HUES6 (cell line): ENCODE data around the gene CSRP1.
A peak's percentile ranks its signal among the peaks of the same experiment; 100 is the strongest.
"Not testable (repeated sequence)": the region's sequence is repeated elsewhere in the genome, so short reads cannot be mapped to it uniquely, and the experiment has no call there.

Experiments
- H3K27ac ChIP-seq: 2 replicates; pipeline ENCODE4 v1.7.0; 2013; ENCODE audit warnings: low read depth, mild to moderate bottlenecking, low read length, inconsistent platforms
- H3K27me3 ChIP-seq: 2 replicates; pipeline ENCODE4 v1.6.1; 2013; ENCODE audit warnings: low read length; ENCODE audit not compliant: control insufficient read depth, insufficient read depth
- H3K36me3 ChIP-seq: 2 replicates; pipeline ENCODE4 v1.6.1; 2013; ENCODE audit warnings: low read length; ENCODE audit not compliant: control insufficient read depth, insufficient read depth
- H3K4me1 ChIP-seq: 2 replicates; pipeline ENCODE4 v1.6.1; 2013; ENCODE audit warnings: low read length; ENCODE audit not compliant: control insufficient read depth, insufficient read depth
- H3K4me3 ChIP-seq: 2 replicates; pipeline ENCODE4 v1.5.1; 2013; ENCODE audit warnings: low read depth, low read length
- H3K9ac ChIP-seq: one replicate; pipeline ENCODE4 v1.6.1; 2013; ENCODE audit warnings: mild to moderate bottlenecking, low read length
- H3K9me3 ChIP-seq: 2 replicates; pipeline ENCODE4 v1.6.1; 2013; ENCODE audit warnings: low read depth, low read length; ENCODE audit not compliant: control insufficient read depth, insufficient read depth

Gene CSRP1

DNA sequence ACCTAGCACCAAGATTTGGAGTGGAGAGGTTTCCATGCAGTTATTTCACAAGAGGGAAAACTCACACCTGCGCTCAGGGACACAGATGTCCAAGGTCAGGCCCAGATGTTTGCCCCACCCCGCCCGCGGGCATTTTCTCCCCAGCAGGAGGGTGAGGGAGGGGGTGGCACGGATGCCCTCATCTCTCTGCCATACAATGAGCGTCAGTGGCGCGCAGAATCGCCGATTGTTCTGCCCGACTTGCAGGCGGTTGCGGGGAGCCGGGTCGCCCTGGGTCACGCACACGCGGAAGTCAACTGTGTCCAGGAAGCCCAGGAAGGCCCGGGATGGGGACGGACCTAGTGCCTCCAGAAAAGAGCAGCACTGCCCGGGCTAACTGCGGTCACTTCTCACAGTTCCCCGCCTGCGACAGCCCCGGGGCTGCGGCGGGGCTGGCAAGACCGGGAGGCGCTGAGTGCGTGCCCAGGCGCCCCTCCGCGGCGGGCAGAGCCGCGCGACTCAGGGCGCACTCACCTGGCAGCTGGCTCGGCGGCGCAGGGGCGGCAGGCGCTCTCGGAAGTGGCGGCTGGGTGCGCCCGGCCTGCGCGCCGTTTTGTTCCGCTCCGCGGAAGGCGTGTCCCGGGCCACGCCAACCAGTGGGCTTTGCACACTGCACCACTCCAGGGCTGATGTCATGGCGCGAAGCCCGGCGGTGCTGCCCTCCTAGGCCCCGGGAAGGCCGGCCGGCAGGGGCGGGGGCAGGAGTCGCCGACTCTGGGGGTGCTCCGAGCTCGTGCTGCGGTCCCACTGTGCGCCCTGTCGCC lies at the start of gene CSRP1:
Gene CSRP1, minus strand, starts transcription at position 567 of the 803 bp plus-strand sequence. CDS start 10,820 bp downstream, outside the sequence.
- Histone ChIP-seq H3K9me3 (no peaks in the 10 kb centered on the region), H3K36me3 (no peaks in the 10 kb centered on the region), H3K4me1 (peaks cover 49% of the 10 kb centered on the region), H3K27ac (no peak within 1 kb of the TSS), H3K9ac (peak within 1 kb of the TSS; percentile 78), H3K27me3 (peaks cover 19% of the 10 kb centered on the region), H3K4me3 (peak within 1 kb of the TSS; percentile 60)

DNA sequence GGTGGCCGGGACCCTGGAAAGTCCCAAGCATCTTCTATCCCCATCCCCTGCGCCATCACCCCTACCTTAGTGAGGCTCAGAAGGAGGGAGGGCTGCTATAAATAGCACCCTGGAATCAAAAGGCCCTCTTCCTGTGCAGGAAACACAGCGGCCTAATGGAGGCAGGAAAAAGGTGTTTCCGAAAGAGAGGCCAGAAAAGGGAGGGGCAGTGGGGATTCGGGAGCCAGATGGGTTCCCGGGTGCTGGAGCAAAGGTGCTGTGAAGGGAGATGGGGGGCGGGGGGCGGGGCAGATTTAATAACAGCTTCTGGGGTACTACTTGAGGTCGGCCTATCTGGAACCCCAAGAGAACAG lies 48.6 kb upstream of the CSRP1 start:
- H3K36me3 ChIP-seq: no peaks in the 10 kb centered on the region
- H3K27ac ChIP-seq: no peak overlapping the region
- H3K9me3 ChIP-seq: no peaks in the 10 kb centered on the region
- H3K4me1 ChIP-seq: peaks cover 4% of the 10 kb centered on the region; the same call in 1 of the 2 replicates
- H3K4me3 ChIP-seq: no peak overlapping the region
- H3K27me3 ChIP-seq: no peaks in the 10 kb centered on the region
- H3K9ac ChIP-seq: no peak overlapping the region

DNA sequence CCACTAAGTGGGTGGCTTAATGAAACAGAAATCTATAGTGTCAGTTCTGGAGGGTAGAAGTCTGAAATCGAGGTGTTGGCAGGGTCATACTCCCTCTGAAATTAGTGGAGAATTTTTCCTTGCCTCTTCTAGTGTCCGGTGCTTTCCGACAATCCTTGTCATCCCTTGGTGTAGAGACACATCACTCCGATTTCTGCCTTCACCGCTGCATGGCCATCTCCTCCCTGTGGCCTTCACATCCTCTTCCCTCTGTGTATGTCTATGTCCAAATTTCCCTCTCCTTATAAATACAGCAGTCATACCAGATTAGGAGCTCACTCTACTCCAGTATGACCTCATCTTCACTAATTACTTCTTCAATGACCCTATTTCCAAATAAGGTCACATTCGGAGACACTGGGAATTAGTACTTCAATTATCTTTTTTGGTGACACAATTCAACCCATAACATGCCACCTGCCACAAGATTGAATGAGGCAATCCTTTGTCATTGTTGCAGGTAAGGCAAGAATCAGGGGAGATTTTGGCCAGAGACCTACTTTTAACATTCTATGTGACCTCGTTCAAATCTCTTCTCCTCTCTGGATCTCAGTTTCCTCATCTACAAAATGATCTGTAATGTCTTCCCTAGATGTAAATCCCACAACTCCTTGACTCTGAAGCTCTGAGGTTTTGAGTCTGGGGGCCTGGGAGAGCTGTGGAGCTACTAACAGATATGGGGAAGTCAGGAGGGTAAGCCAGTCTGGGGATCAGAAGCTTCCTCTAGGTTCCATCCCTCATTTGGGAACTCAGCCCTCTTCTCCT lies 48.1 kb upstream of the CSRP1 start:
- Histone ChIP-seq H3K27ac (no peak overlapping the region), H3K27me3 (no peaks in the 10 kb centered on the region), H3K9me3 (no peaks in the 10 kb centered on the region), H3K4me3 (no peak overlapping the region), H3K4me1 (peaks cover 4% of the 10 kb centered on the region; the same call in 1 of the 2 replicates), H3K9ac (no peak overlapping the region), H3K36me3 (no peaks in the 10 kb centered on the region)

DNA sequence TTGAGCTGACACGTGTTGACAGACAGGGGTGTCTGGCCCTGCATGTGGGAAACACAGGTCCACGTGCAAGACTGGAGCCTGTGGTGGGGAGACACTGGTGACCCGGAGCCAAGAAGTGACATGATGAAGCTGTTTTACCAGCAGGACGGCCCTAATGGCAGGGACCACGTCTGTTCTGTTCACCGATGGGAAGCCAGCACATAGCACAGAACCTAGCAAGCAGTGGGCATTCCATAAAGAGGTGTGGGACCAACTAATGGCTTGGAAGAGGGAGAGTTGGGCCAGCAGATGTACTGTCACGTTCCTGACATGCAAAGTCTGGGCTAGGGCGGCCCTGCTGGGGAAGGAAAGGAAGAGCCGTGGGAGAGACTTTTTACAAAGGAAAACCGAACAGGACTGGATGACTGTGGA lies 47.3 kb upstream of the CSRP1 start:
- Histone ChIP-seq H3K9me3 (no peaks in the 10 kb centered on the region), H3K36me3 (no peaks in the 10 kb centered on the region), H3K9ac (no peak overlapping the region), H3K27ac (no peak overlapping the region), H3K27me3 (no peaks in the 10 kb centered on the region), H3K4me3 (no peak overlapping the region), H3K4me1 (no peaks in the 10 kb centered on the region; the same call in 1 of the 2 replicates)

DNA sequence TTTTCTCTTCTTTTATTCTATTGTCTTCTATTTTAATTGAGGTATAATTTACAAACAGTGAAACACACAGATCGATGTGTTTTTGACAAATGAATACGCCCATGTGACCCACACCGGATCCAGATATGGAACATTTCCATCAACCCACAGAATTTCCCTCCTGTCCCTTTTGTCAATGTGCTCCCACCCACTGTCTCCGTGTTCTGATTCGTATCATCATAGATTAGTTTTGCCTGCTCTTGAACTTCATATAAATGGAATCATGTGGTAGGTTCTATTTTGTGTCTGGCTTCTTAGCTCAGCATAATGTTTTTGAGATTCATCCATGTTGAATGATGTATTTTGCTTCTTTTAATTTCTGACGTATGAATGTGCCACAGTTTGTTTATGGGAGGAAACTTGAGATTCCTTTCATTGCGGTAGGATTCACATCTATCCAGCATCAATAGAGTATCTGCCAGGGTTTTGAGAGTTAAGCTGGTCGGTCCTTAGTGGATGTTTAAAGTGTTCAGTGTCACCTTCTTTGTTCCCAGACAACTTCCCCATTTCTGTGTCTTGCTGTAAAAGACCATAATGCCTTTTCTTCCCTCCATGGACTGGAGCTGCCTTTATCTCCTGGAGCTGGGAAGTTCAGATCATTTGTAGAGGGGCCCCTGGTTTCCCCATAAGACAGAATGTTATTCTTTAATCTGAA lies 46.7 kb upstream of the CSRP1 start:
- no peaks in the 10 kb centered on the region for H3K36me3 ChIP-seq
- no peaks in the 10 kb centered on the region; the same call in 1 of the 2 replicates for H3K4me1 ChIP-seq
- no peak overlapping the region for H3K27ac ChIP-seq
- H3K9me3 ChIP-seq: no peaks in the 10 kb centered on the region
- no peak overlapping the region for H3K9ac ChIP-seq
- no peaks in the 10 kb centered on the region for H3K27me3 ChIP-seq
- no peak overlapping the region for H3K4me3 ChIP-seq

DNA sequence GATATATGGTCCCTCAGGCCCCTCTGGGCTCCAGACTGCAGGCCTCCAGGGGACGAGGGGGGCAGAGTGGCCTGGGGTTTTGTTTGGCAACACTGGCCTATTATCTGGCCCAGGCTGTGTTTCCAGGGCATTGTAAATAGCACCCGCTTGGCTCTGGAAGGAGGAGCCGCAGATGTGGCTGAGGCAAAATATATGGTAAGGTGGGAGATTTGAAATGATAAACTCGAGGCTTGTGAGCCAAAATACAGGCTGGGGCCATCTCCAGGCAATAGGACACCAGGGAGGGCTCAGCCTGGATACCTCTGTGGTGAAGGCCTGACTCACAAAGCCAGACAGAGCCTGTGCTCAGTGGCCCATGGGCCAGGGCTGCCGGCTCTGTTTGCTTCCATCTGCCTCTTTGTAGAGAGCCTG lies 46.0 kb upstream of the CSRP1 start:
- no peaks in the 10 kb centered on the region for H3K27me3 ChIP-seq
- no peaks in the 10 kb centered on the region for H3K9me3 ChIP-seq
- H3K36me3 ChIP-seq: no peaks in the 10 kb centered on the region
- H3K4me1 ChIP-seq: no peaks in the 10 kb centered on the region; the same call in 1 of the 2 replicates
- no peak overlapping the region for H3K4me3 ChIP-seq
- no peak overlapping the region for H3K9ac ChIP-seq
- H3K27ac ChIP-seq: no peak overlapping the region

DNA sequence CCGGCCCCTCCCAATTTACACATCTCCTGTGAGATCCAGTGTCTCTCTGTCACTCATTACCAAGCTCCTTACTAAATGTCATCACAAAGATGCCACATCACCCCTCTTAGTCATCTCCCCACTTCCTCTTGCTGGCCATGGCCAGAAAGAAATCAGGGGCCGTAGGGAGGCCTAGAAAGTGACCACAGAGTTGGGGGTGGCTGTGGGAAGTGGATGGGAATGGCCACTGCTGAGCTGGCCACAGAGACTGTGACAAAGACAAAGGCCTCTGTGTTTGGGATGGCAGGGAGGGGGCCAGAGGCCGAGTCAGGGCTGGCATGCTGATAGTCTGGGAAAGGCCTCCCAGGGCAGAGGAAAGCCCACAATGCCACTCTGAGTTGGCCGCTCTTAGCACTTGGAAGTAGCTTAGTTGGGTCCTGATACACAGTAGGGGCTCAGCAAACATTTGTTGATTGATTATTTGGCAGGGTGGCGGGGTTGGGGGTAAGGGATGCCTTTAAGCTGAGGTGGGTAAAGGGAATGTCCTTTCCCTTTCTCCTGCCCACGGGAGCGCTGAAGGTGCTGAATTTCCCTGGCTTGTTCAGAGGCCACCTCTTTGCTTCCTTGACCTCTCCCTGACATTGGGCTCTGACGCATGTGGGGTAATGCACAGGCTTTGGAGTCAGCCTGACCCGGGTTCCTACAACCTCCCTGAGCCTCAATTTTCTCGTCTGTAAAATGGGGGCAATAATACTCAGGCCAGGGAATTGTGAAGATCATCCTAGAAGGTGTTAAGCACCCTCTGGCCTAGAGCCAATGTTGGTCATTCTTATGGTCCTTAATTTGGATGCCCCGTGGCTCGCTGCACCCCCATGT lies 45.2 kb upstream of the CSRP1 start:
- Histone ChIP-seq H3K9ac (no peak overlapping the region), H3K4me1 (no peaks in the 10 kb centered on the region; the same call in 1 of the 2 replicates), H3K27ac (no peak overlapping the region), H3K36me3 (no peaks in the 10 kb centered on the region), H3K9me3 (no peaks in the 10 kb centered on the region), H3K4me3 (no peak overlapping the region), H3K27me3 (no peaks in the 10 kb centered on the region)

DNA sequence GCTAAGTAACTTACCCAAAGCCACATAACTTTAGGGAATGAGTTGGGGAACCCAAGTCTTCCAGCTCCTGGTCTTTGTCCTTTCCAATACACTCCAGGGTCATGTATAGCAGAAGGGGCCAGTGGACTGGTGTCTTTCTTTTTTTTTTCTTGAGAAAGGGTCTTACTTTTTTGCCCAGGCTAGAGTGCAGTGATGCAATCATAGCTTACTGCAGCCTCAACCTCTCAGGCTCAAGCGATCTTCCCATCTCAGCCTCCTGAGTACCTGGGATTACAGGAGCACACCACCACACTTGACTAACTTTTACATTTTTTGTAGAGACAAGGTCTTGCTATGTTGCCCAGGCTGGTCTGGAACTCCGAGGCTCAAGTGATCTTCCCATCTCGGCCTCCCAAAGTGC lies 44.2 kb upstream of the CSRP1 start:
- Histone ChIP-seq H3K36me3 (no peaks in the 10 kb centered on the region), H3K9ac (no peak overlapping the region), H3K4me3 (no peak overlapping the region), H3K27ac (no peak overlapping the region), H3K27me3 (no peaks in the 10 kb centered on the region), H3K4me1 (no peaks in the 10 kb centered on the region; the same call in 1 of the 2 replicates), H3K9me3 (no peaks in the 10 kb centered on the region)

DNA sequence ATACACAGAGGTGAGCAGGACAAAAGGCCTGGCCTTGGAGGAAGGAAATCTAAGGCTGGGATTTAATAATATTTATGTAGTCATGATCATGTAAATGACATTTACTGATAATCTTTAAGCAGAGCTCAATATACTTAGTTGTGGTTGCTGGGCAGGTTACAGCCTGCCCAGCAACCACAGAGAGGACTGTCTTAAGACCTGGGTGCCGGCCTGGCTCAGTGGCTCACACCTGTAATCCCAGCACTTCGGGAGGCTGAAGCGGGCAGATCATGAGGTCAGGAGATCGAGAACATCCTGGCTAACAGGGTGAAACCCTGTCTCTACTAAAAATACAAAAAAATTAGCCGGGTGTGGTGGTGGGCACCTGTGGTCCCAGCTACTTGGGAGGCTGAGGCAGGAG lies 42.6 kb upstream of the CSRP1 start:
- not testable (repeated sequence) for H3K4me1 ChIP-seq, H3K4me3 ChIP-seq, H3K9me3 ChIP-seq, H3K9ac ChIP-seq, H3K27me3 ChIP-seq, H3K36me3 ChIP-seq, H3K27ac ChIP-seq

DNA sequence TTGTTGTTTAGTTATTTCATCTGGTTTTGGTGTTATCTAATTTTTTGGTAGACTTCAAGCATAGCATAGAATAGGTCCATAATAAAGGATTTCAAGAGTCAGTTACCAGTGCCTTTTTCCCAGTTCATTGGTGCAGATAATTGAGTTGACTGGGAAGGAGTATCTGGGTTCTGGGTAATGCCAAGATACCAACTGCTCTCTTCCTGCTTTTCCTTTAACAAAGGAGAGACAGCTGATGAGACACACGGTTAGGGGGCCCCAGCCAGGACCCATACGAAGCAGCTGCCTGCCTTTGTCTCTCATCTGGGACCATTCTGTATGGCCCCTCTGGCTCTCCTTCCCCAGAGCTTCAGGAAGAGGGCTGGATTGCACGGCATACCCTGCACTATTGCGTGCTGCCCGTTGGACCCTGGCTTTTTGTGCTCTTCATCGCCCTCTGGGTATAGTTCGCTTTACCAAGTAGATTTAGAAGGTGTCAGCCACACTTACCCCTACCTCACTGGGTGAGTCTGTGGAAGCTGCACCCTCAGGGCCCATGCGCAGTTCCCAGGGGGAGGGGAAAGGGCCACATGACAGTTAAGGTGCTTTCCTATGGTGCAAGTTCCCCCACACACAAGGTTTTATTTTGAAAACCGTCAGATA lies 39.0 kb upstream of the CSRP1 start:
- H3K9me3 ChIP-seq: no peaks in the 10 kb centered on the region
- H3K27ac ChIP-seq: no peak overlapping the region
- H3K4me3 ChIP-seq: no peak overlapping the region
- H3K9ac ChIP-seq: no peak overlapping the region
- H3K36me3 ChIP-seq: no peaks in the 10 kb centered on the region
- H3K27me3 ChIP-seq: peaks cover 4% of the 10 kb centered on the region
- peaks cover 4% of the 10 kb centered on the region; the same call in 1 of the 2 replicates for H3K4me1 ChIP-seq
